Ishikawa (cell line): Measurements from ENCODE around the gene ZNF618.

Source experiments
- CEBPB ChIP-seq: IDR thresholded peaks from 2 replicates; pipeline ENCODE4 v1.6.1; 2012
- CREB1 ChIP-seq: IDR thresholded peaks from 2 replicates; pipeline ENCODE4 v1.6.1; 2012; ENCODE audit warnings: low read depth
- EGR1 ChIP-seq: IDR thresholded peaks from 2 replicates; pipeline ENCODE4 v1.6.1; 2012
- EP300 ChIP-seq: IDR thresholded peaks from 2 replicates; pipeline ENCODE4 v1.6.1; 2012; ENCODE audit warnings: borderline replicate concordance
- FOXM1 ChIP-seq: IDR thresholded peaks from 2 replicates; pipeline ENCODE4 v1.6.1; 2012; ENCODE audit warnings: low read depth, borderline replicate concordance
- NFIC ChIP-seq: IDR thresholded peaks from 2 replicates; pipeline ENCODE4 v1.6.1; 2012
- RAD21 ChIP-seq: IDR thresholded peaks from 2 replicates; pipeline ENCODE4 v1.6.1; 2012; ENCODE audit warnings: low read depth
- TAF1 ChIP-seq: IDR thresholded peaks from 2 replicates; pipeline ENCODE4 v1.6.1; 2012; ENCODE audit warnings: low read depth, mild to moderate bottlenecking
- TCF12 ChIP-seq: IDR thresholded peaks from 2 replicates; pipeline ENCODE4 v1.6.1; 2012; ENCODE audit warnings: low read depth
- TEAD4 ChIP-seq: IDR thresholded peaks from 2 replicates; pipeline ENCODE4 v1.6.1; 2012
- YY1 ChIP-seq: IDR thresholded peaks from 2 replicates; pipeline ENCODE4 v1.6.1; 2012; ENCODE audit warnings: low read depth
- ZBTB7A ChIP-seq: IDR thresholded peaks from 2 replicates; pipeline ENCODE4 v1.6.1; 2012; ENCODE audit warnings: low read depth
- TF ChIP-seq, protein P1 (sequence below): IDR thresholded peaks from 2 replicates; pipeline ENCODE4 v1.6.1; 2012
- TF ChIP-seq, protein P2 (sequence below): IDR thresholded peaks from 2 replicates; pipeline ENCODE4 v1.6.1; 2012; ENCODE audit warnings: low read depth, mild to moderate bottlenecking
- TF ChIP-seq, protein P3 (sequence below): IDR thresholded peaks from 2 replicates; pipeline ENCODE4 v1.6.1; 2012

Gene ZNF618

DNA sequence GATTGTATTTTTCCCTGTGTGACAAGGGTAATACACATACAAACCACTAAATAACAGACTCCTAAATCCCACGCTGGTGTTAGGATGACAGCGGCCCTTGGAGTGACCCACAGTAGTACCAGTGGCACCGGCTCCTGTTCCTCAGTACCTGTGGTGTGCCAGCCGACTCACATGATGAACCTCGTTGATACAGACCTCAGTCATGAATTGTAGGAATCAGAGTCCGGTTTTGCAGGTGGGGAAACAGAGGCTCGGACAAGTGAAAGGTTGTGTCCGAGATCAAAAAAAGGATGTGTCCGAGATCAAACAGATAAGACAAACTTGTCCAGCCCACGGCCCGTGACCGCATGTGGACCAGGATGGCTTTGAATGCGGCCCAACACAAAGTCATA lies 124.0 kb downstream of the ZNF618 start:
- no peak for TF ChIP-seq NFIC
- TF ChIP-seq, protein P1, sequence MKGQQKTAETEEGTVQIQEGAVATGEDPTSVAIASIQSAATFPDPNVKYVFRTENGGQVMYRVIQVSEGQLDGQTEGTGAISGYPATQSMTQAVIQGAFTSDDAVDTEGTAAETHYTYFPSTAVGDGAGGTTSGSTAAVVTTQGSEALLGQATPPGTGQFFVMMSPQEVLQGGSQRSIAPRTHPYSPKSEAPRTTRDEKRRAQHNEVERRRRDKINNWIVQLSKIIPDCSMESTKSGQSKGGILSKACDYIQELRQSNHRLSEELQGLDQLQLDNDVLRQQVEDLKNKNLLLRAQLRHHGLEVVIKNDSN = no peak
- no peak for TF ChIP-seq TEAD4
- TF ChIP-seq, protein P2, sequence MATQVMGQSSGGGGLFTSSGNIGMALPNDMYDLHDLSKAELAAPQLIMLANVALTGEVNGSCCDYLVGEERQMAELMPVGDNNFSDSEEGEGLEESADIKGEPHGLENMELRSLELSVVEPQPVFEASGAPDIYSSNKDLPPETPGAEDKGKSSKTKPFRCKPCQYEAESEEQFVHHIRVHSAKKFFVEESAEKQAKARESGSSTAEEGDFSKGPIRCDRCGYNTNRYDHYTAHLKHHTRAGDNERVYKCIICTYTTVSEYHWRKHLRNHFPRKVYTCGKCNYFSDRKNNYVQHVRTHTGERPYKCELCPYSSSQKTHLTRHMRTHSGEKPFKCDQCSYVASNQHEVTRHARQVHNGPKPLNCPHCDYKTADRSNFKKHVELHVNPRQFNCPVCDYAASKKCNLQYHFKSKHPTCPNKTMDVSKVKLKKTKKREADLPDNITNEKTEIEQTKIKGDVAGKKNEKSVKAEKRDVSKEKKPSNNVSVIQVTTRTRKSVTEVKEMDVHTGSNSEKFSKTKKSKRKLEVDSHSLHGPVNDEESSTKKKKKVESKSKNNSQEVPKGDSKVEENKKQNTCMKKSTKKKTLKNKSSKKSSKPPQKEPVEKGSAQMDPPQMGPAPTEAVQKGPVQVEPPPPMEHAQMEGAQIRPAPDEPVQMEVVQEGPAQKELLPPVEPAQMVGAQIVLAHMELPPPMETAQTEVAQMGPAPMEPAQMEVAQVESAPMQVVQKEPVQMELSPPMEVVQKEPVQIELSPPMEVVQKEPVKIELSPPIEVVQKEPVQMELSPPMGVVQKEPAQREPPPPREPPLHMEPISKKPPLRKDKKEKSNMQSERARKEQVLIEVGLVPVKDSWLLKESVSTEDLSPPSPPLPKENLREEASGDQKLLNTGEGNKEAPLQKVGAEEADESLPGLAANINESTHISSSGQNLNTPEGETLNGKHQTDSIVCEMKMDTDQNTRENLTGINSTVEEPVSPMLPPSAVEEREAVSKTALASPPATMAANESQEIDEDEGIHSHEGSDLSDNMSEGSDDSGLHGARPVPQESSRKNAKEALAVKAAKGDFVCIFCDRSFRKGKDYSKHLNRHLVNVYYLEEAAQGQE = no peak
- no peak for TF ChIP-seq EGR1
- no peak for TF ChIP-seq EP300
- no peak for TF ChIP-seq CEBPB
- no peak for TF ChIP-seq RAD21
- TF ChIP-seq TCF12 = no peak
- no peak for TF ChIP-seq CREB1
- TF ChIP-seq, protein P3, sequence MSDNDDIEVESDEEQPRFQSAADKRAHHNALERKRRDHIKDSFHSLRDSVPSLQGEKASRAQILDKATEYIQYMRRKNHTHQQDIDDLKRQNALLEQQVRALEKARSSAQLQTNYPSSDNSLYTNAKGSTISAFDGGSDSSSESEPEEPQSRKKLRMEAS = no peak
- TF ChIP-seq YY1 = no peak

DNA sequence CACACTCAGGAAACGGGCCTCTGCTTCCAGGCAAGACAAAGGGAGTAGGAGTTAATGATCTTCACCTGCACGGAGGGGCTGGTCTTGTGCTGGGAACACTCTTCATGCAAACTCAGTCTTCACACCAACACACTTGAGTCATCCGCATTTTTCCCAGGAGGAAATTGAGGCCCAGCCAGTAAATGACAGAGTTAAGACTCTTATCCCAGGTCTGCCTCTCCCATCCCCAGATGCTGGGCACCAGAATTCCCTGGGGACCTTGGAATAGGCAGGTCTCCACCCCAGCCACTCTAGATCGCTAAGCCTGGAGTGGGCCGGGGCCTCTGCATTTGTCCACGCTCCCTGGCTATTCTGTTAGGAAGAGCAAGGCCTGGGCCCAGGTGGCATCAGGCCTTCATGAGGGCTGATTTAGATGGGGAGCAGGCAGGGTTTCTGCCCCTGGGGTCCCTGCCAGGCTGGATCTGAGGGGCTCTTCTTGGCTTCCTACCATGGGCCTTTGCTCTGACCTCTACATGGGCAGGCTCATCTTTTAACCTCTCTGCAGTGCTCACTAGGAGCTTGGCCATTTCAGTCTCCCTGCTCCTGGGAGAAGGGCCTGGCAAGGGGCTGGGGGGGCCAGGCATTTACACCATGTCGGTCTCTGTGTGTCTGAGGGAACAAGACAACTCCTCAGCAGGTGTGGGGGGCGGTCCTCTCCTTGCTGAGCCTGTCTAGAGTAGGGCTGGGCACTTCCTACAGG lies 124.7 kb downstream of the ZNF618 start:
- no peak for TF ChIP-seq TCF12
- TF ChIP-seq EP300 = no peak
- TF ChIP-seq, protein P2 = no peak
- TF ChIP-seq, protein P3 = no peak
- TF ChIP-seq RAD21 = no peak
- no peak for TF ChIP-seq CREB1
- no peak for TF ChIP-seq CEBPB
- TF ChIP-seq YY1 = no peak

DNA sequence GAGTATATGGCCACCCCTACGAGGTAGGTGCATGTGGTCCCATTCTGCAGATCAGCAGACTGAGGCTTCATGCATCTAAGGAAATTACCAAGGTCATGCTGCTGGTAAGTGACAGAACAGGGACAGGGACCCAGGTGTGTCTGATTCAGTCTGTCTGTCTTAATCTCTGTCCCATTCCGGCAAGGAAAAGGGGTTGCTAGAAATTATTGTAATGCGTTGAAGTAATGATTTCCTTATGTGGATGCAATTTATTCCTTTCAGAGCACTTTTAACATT lies 125.2 kb downstream of the ZNF618 start:
- TF ChIP-seq CREB1 (no peak), YY1 (no peak), RAD21 (no peak), FOXM1 (no peak)
- TF ChIP-seq, protein P3 = no peak
- TF ChIP-seq, protein P2 = no peak

DNA sequence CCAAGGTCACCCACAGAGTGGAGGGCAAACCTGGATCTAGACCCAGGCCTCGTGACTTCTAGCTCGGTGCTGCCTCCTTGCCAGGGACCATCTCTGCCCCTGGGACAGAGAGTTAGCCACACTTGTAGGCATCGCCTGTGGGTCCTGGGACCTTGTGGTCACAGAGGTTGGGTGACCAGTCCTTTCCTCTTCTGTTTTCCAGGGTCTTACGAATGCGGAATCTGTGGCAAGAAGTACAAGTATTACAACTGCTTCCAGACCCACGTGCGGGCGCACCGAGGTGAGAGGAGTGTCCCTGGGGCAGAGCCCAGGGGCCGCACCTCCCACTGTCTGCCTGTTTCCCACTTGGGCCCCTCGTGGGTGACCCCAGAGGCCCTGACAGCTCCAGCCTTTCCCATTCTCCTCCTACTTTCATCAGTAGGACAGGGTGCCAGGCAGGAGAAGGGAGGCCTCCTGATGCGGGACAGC lies 125.7 kb downstream of the ZNF618 start:
- TF ChIP-seq ZBTB7A = no peak
- TF ChIP-seq, protein P3 = no peak
- TF ChIP-seq, protein P1 = no peak
- TF ChIP-seq CEBPB = no peak
- TF ChIP-seq FOXM1 = no peak
- TF ChIP-seq TCF12 = no peak
- TF ChIP-seq RAD21 = no peak
- no peak for TF ChIP-seq YY1
- no peak for TF ChIP-seq NFIC
- TF ChIP-seq TAF1 = no peak
- TF ChIP-seq EP300 = no peak
- TF ChIP-seq EGR1 = no peak
- TF ChIP-seq TEAD4 = no peak
- no peak for TF ChIP-seq CREB1
- TF ChIP-seq, protein P2 = no peak
